ENCODE results near the gene ARHGAP40. TPM values are rescaled to one million over a fixed set of nuclear protein-coding genes. Genes with fewer than 3 reads are reported as not detected.

Gene ARHGAP40
- total and polyA plus RNA-seq, 2 of the 8 experiments (the other 6 are each of a cell fraction or from before 2014, with no cell fraction given) = 0.74 to 1.4 TPM

DNA sequence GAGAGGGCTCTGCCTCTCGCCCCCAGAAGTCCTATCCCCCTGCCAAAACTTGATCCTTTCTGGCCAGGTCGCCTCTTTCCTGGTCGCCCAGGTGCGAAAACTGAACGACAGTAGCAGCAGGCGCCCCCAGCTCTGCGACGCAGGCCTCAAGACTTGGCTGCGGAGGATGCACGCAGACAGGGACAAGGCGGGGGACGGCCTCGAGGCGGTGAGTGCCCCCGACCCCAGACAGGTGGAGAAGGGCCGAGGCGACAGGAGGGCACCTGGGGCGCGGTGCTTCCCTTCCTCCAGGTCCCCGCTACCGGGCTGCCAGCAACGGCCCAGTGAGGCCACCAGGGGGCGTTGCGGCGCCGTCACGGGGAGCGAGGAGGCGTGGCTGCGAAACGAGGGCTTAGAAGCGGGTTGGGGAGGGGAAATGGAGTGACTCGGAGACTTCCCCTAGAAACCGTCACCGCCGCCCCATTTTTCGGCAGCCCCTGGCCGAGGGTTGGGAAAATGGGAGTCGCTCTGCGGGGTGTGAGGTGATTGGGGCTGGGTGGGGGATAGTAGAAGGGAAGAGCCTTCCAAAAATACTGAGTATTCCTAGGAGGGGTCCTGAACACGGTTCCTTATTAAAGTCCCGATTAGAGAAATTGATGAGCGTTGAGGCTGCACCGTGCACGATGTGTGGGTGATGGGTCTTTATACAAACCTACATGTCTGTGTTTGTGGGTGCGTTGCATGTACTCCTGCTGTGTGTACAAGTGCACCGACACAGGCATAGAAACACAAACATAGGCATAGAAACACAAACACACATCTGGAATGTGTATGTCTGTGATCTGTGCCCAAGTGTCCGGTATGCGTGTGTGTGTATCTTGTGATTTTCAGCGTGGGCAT is 44.6 kb downstream of the ARHGAP40 start:
- H3K4ac ChIP-seq (replicated peaks; ENCODE audit: insufficient read length, low read depth, low read length) = no peak overlapping the region
- H4K91ac ChIP-seq (replicated peaks; ENCODE audit: insufficient read length, low read length) = no peak overlapping the region
- H3K36me3 ChIP-seq (ENCODE audit: control insufficient read depth in 2 of 4, insufficient read depth in 4 of 4, low read length in 3 of 4) = no peaks in the 10 kb centered on the region
- H2BK120ac ChIP-seq (replicated peaks; ENCODE audit: low read depth, low read length) = no peak overlapping the region
- CTCF ChIA-PET (ENCODE audit: partially characterized antibody) = interaction anchor here (0.8 to 8.0 kb wide), 16 partner anchors 8 to 471 kb away, joined by 3 to 235 read pairs (median 8); partner anchors contain the start of genes ACTR5 and SLC32A1
- no peaks in the 10 kb centered on the region for H3K79me2 ChIP-seq (ENCODE audit: control insufficient read depth in 1 of 2, insufficient read depth in 2 of 2, low read length in 2 of 2)
- H3K4me2 ChIP-seq (ENCODE audit: insufficient read depth in 1 of 2, low read depth in 2 of 2, low read length in 2 of 2) = peak overlapping the region; percentile 21 to 87
- peak overlapping the region; percentile 37; the same call in 1 of the 2 replicates for H2AFZ ChIP-seq (ENCODE audit: low read length)
- peak overlapping the region; percentile 83; the same call in 1 of the 2 replicates for H2BK15ac ChIP-seq (ENCODE audit: low read length)
- no peak overlapping the region for H3K27ac ChIP-seq (ENCODE audit: low read depth, low read length)
- no peak overlapping the region for H3K9ac ChIP-seq (replicated peaks in 1 of 4; ENCODE audit: extremely low read depth in 1 of 4, low read depth in 3 of 4, low read length in 3 of 4)
- H3K18ac ChIP-seq (ENCODE audit: extremely low read depth, low read length) = no peak overlapping the region; the same call in 1 of the 2 replicates
- peak overlapping the region; percentile 51 for H4K8ac ChIP-seq (ENCODE audit: extremely low read depth, insufficient read depth, low read length)
- no peak overlapping the region for H2BK20ac ChIP-seq (ENCODE audit: low read length)
- peaks cover 10% of the 10 kb centered on the region; the same call in 1 of the 2 replicates for H3K23me2 ChIP-seq (ENCODE audit: low read depth, low read length)
- no peaks in the 10 kb centered on the region for H3K9me3 ChIP-seq (ENCODE audit: insufficient read depth in 2 of 2, low read depth in 1 of 2, low read length in 1 of 2)
- no peak overlapping the region for H3K23ac ChIP-seq (ENCODE audit: insufficient read length)
- DNase-seq (ENCODE audit: low read depth in 1 of 2, low spot score in 2 of 2) (peak; percentile 36 to 98), FAIRE-seq (no peak)
- 12% methylated on average over 49 of the region's 50 CpGs; no CpG with 5 or more reads in 1 of the 2 experiments for WGBS, 2 experiments (ENCODE audit: extremely low coverage in 1 of 2, insufficient coverage in 1 of 2, insufficient read length in 1 of 2, insufficient replicate concordance in 2 of 2, low coverage in 1 of 2, low lambda C conversion rate in 2 of 2, missing lambda C conversion rate in 1 of 2)
- POLR2A ChIA-PET (ENCODE audit: partially characterized antibody) = interaction anchor here (0.6 to 1.7 kb wide), 2 partner anchors 78 to 281 kb away, joined by 3 to 8 read pairs; partner anchors contain the start of gene SLC32A1
- no peak overlapping the region; the same call in 1 of the 2 replicates for H2BK5ac ChIP-seq (ENCODE audit: low read depth, low read length)
- H3K56ac ChIP-seq (replicated peaks; ENCODE audit: insufficient read length, low read depth, low read length) = no peak overlapping the region
- H3K4me3 ChIP-seq (ENCODE audit: extremely low read depth in 1 of 4, insufficient read depth in 2 of 4, low read depth in 3 of 4, low read length in 4 of 4) = peak overlapping the region in 3 of 4 experiments; percentile 30 to 48 (median 44); a peak in 6 of 8 replicates
- no peaks in the 10 kb centered on the region for H3K79me1 ChIP-seq (ENCODE audit: low read depth, low read length)
- H3K27me3 ChIP-seq (replicated peaks in 1 of 4; ENCODE audit: control insufficient read depth in 3 of 4, extremely low read depth in 1 of 4, insufficient read depth in 3 of 4, low read length in 3 of 4) = peaks cover 8 to 43% (median 31%) of the 10 kb centered on the region in 4 experiments
- peaks cover 1 to 3% of the 10 kb centered on the region in 2 experiments for H4K20me1 ChIP-seq (replicated peaks in 1 of 2; ENCODE audit: control insufficient read depth in 1 of 2, insufficient read depth in 2 of 2, low read length in 2 of 2)
- peak overlapping the region; percentile 54; the same call in 1 of the 2 replicates for H2BK12ac ChIP-seq (ENCODE audit: low read depth, low read length)
- no peak overlapping the region for H2AK5ac ChIP-seq (ENCODE audit: low read depth, low read length)
- H3K14ac ChIP-seq (ENCODE audit: insufficient read length) = no peak overlapping the region
- peaks cover 0 to 5% (median 3%) of the 10 kb centered on the region in 4 experiments; a peak in 5 of 7 replicates for H3K4me1 ChIP-seq (replicated peaks in 1 of 4; ENCODE audit: control insufficient read depth in 3 of 4, insufficient read depth in 4 of 4, low read length in 3 of 4)
- H4K5ac ChIP-seq (ENCODE audit: insufficient read length, low read depth, low read length) = no peak overlapping the region
- TF ChIP-seq, protein P1, sequence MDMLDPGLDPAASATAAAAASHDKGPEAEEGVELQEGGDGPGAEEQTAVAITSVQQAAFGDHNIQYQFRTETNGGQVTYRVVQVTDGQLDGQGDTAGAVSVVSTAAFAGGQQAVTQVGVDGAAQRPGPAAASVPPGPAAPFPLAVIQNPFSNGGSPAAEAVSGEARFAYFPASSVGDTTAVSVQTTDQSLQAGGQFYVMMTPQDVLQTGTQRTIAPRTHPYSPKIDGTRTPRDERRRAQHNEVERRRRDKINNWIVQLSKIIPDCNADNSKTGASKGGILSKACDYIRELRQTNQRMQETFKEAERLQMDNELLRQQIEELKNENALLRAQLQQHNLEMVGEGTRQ (IDR thresholded peaks at IDR 0.05; ENCODE audit: low read length) = peak; percentile 34; the same call in 1 of the 2 replicates
- TF ChIP-seq TAF1 (IDR thresholded peaks at IDR 0.05; ENCODE audit: low read depth, low read length) (no peak), HDAC2 (IDR thresholded peaks at IDR 0.05; ENCODE audit: borderline replicate concordance in 1 of 2, low read depth in 2 of 2, low read length in 2 of 2) (no peak), SIRT6 (IDR thresholded peaks at IDR 0.05; ENCODE audit: low read length) (no peak), SIN3A (conservative IDR thresholded peaks at IDR 0.05 in 1 of 2, IDR thresholded peaks at IDR 0.05 in 1 of 2; ENCODE audit: low read depth in 1 of 2, low read length in 2 of 2) (peak in 1 of 2 experiments; percentile 60; a peak in 1 of 4 replicates), RBBP5 (IDR thresholded peaks at IDR 0.05; ENCODE audit: borderline replicate concordance, low read depth, low read length) (no peak), BCL11A (IDR thresholded peaks at IDR 0.05; ENCODE audit: low read depth in 2 of 2, low read length in 2 of 2) (no peak), ASH2L (IDR thresholded peaks at IDR 0.05; ENCODE audit: low read length) (peak; percentile 33)

Measured in H1 (cell line).